Hepatocyte (in vitro differentiated cells): ENCODE measurements around the gene SERPINE2. TPM values are rescaled to one million over a fixed set of nuclear protein-coding genes. Genes with fewer than 3 reads are reported as not detected.
"Not testable (repeated sequence)": the region's sequence is repeated elsewhere in the genome, so short reads cannot be mapped to it uniquely, and the experiment has no call there.

Experiments
- DNase-seq: peaks from one replicate; pipeline ENCODE4 v3.0.0-alpha.2; 2016; ENCODE audit warnings: low spot score
- H2AFZ ChIP-seq: fragments of 200-600 bp; sonication (generic); 2 replicates; pipeline ENCODE4 v1.6.0; 2016; ENCODE audit warnings: antibody characterized with exemption, mild to moderate bottlenecking
- H3K27ac ChIP-seq: fragments of 200-600 bp; sonication (generic); 2 replicates; pipeline ENCODE4 v1.5.1; 2016; ENCODE audit warnings: mild to moderate bottlenecking
- H3K27me3 ChIP-seq: fragments of 200-600 bp; sonication (generic); 2 replicates; pipeline ENCODE4 v1.6.1; 2016
- H3K36me3 ChIP-seq: fragments of 200-600 bp; sonication (generic); replicated peaks from 2 replicates; pipeline ENCODE4 v1.5.1; 2016; ENCODE audit warnings: low read depth; ENCODE audit not compliant: insufficient read depth
- H3K4me1 ChIP-seq: fragments of 200-600 bp; sonication (generic); 2 replicates; pipeline ENCODE4 v1.5.1; 2016; ENCODE audit warnings: mild to moderate bottlenecking, moderate library complexity; ENCODE audit not compliant: insufficient read depth
- H3K4me2 ChIP-seq: fragments of 200-600 bp; sonication (generic); 2 replicates; pipeline ENCODE4 v1.6.0; 2016
- H3K4me3 ChIP-seq: fragments of 200-600 bp; sonication (generic); 2 replicates; pipeline ENCODE4 v1.5.1; 2016; ENCODE audit warnings: mild to moderate bottlenecking
- H3K79me2 ChIP-seq: fragments of 200-600 bp; sonication (generic); 2 replicates; pipeline ENCODE4 v1.6.0; 2017; ENCODE audit warnings: mild to moderate bottlenecking
- H3K9me2 ChIP-seq: fragments of 200-600 bp; sonication (generic); replicated peaks from 2 replicates; pipeline ENCODE4 v1.6.0; 2017; ENCODE audit warnings: mild to moderate bottlenecking; ENCODE audit not compliant: insufficient read depth
- H3K9me3 ChIP-seq: fragments of 200-600 bp; sonication (generic); 2 replicates; pipeline ENCODE4 v1.5.1; 2016; ENCODE audit warnings: low read depth, mild to moderate bottlenecking
- H4K20me1 ChIP-seq: fragments of 200-600 bp; sonication (generic); 2 replicates; pipeline ENCODE4 v1.6.0; 2016; ENCODE audit warnings: mild to moderate bottlenecking; ENCODE audit not compliant: insufficient read depth, poor library complexity, severe bottlenecking
- EZH2 ChIP-seq: fragments of 200-600 bp; sonication (generic); IDR thresholded peaks from 2 replicates; pipeline ENCODE4 v1.6.1; 2016; ENCODE audit warnings: antibody characterized with exemption, mild to moderate bottlenecking, borderline replicate concordance
- EZH2phosphoT487 ChIP-seq: fragments of 200-600 bp; sonication (generic); IDR thresholded peaks from one replicate; pipeline ENCODE4 v1.6.1; 2018; ENCODE audit warnings: antibody characterized with exemption, mild to moderate bottlenecking, low read depth, moderate library complexity; ENCODE audit not compliant: unreplicated experiment, severe bottlenecking
- WGBS: methylation state at CpG from one replicate; pipeline ENCODE4 v1.1.6; 2016; ENCODE audit warnings: low lambda C conversion rate; ENCODE audit errors: missing lambda C conversion rate; 5-methylcytosine and 5-hydroxymethylcytosine counted together
- polyA plus RNA-seq: library from polyadenylated mRNA; unstranded; fragments of >200 nt; fragmentation: Nextera tagmentation; extraction: Ambion mirVana; gene quantifications from 2 replicates; pipeline ENCODE4 v1.2.1, GENCODE V29; 2016
- total RNA-seq: library from RNA; depleted of rRNA; stranded (reverse); fragments of >200 nt; gene quantifications from 2 replicates; pipeline ENCODE4 v1.2.3, GENCODE V29; 2014
- TF ChIP-seq, protein P1 (sequence below): fragments of 200-600 bp; sonication (generic); IDR thresholded peaks from 2 replicates; pipeline ENCODE4 v1.5.1; 2016; ENCODE audit warnings: antibody characterized with exemption, mild to moderate bottlenecking; ENCODE audit not compliant: poor library complexity

The SERPINE2 gene
- total and polyA plus RNA-seq, 2 experiments from 2014 or later: 186 to 427 TPM

DNA sequence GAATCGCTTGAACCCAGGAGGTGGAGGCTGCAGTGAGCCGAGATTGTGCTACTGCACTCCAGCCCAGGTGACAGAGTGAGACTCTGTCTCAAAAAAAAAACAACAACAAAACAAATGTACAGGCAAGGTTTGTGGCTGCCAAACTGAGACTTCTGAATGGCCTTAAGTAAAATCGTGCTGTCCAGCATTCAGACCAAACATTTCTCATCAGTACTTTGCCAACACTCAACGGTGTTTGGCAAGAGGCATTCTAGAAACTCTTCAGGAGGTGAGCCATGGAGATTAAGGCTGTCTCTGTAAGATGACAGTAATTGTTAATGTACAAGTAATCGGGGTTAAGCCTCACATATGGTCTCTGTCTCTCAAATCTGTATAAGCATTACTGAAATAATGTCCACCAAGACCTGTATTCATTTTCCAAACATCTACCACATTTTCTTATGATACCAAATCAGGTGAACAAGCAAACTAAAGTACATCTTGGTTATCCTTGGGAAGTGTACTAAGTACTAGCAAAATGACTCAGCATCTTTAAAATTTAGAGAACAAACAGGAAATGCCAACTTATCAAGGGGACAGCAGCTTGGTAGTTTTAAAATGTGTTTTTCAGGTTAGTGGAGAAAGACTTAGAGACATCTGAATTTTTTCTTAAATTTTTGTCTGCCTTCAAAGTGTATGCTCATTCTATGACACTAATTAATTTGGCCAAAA is 29.3 kb downstream of the SERPINE2 start:
- H3K79me2 ChIP-seq: peaks cover 24% of the 10 kb centered on the region
- no peaks in the 10 kb centered on the region for H3K9me3 ChIP-seq
- H3K36me3 ChIP-seq: no peaks in the 10 kb centered on the region
- 82% methylated on average over 5 of the region's 5 CpGs for WGBS
- peak overlapping the region; percentile 61 for H3K27ac ChIP-seq
- peaks cover 9% of the 10 kb centered on the region for H3K4me1 ChIP-seq
- DNase-seq: no peak
- no peaks in the 10 kb centered on the region for H3K27me3 ChIP-seq
- no peaks in the 10 kb centered on the region for H4K20me1 ChIP-seq
- H3K9me2 ChIP-seq: no peaks in the 10 kb centered on the region
- no peak overlapping the region for H3K4me3 ChIP-seq
- TF ChIP-seq, protein P1, sequence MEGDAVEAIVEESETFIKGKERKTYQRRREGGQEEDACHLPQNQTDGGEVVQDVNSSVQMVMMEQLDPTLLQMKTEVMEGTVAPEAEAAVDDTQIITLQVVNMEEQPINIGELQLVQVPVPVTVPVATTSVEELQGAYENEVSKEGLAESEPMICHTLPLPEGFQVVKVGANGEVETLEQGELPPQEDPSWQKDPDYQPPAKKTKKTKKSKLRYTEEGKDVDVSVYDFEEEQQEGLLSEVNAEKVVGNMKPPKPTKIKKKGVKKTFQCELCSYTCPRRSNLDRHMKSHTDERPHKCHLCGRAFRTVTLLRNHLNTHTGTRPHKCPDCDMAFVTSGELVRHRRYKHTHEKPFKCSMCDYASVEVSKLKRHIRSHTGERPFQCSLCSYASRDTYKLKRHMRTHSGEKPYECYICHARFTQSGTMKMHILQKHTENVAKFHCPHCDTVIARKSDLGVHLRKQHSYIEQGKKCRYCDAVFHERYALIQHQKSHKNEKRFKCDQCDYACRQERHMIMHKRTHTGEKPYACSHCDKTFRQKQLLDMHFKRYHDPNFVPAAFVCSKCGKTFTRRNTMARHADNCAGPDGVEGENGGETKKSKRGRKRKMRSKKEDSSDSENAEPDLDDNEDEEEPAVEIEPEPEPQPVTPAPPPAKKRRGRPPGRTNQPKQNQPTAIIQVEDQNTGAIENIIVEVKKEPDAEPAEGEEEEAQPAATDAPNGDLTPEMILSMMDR: no peak
- no peak for TF ChIP-seq EZH2
- no peak for TF ChIP-seq EZH2phosphoT487
- H3K4me2 ChIP-seq: no peak overlapping the region
- no peak overlapping the region for H2AFZ ChIP-seq

DNA sequence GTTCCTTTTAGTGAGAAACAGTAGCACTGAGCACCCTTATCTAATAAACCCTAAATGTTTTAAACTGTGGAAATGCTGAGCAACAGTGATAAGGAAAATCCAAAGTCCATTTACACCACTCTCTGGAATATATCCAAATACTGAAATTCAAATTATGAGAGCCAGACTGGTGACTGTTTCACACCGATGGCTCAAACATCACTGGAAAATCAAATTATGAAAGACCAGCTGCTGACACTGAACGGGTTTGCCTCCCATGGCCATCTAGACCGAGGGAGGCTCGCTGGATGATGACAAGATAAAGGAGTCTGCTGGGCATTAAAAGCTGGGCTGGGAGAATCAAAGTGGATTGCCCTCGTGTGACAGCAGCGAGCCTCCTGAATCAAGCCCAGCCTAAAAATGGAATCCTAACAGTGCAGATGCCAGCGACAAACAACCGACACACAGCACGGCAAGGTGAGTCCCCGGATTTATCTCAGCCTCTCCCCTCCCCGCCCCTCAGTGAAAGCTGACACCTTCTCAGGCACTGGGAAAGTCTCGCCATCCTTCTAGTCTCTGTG is 30.3 kb downstream of the SERPINE2 start:
- peak overlapping the region; percentile 16 for H2AFZ ChIP-seq
- no peaks in the 10 kb centered on the region for H4K20me1 ChIP-seq
- no peaks in the 10 kb centered on the region for H3K27me3 ChIP-seq
- TF ChIP-seq EZH2phosphoT487 (no peak), EZH2 (no peak)
- TF ChIP-seq, protein P1: no peak
- H3K79me2 ChIP-seq: peaks cover 22% of the 10 kb centered on the region
- H3K27ac ChIP-seq: peak overlapping the region; percentile 61
- peak; percentile 37 for DNase-seq
- peaks cover 9% of the 10 kb centered on the region for H3K4me1 ChIP-seq
- H3K9me2 ChIP-seq: no peaks in the 10 kb centered on the region
- 21% methylated on average over 12 of the region's 12 CpGs for WGBS
- no peak overlapping the region for H3K4me3 ChIP-seq
- no peaks in the 10 kb centered on the region for H3K36me3 ChIP-seq
- H3K4me2 ChIP-seq: peak overlapping the region; percentile 63
- H3K9me3 ChIP-seq: no peaks in the 10 kb centered on the region

DNA sequence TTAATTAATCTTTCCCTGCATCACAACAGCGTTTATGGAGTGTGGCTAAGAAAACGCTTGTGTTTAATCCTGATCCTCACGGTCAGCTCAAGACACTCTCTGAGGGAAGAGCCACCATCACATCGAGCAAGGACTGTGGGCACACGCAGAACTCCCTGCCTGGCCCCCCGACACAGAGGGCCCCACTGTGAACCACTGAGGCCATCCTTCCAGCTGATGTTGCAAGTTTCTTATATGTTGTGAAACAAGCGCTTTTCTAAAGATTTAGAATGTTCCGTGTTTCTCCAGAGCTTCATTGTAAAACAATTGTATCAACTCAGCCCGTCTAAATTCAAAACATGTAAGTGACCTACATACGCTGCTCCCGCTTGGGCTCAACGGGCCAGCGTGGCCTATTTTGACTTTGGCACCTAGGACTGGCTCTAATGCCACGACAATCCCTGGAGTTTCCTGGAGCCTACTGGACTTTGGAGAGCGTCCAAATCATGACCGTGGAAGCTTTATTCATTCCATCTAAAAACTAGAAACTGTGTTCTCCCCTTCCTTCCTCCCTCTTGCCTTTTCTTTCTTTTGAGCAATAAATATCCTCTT is 34.9 kb downstream of the SERPINE2 start:
- no peak overlapping the region for H2AFZ ChIP-seq
- H3K9me3 ChIP-seq: no peaks in the 10 kb centered on the region
- H3K4me1 ChIP-seq: peaks cover 9% of the 10 kb centered on the region
- H3K4me2 ChIP-seq: no peak overlapping the region
- WGBS: 89% methylated on average over 16 of the region's 16 CpGs
- no peak for DNase-seq
- H4K20me1 ChIP-seq: no peaks in the 10 kb centered on the region
- no peaks in the 10 kb centered on the region for H3K9me2 ChIP-seq
- H3K4me3 ChIP-seq: no peak overlapping the region
- no peak overlapping the region for H3K27ac ChIP-seq
- TF ChIP-seq, protein P1: no peak
- TF ChIP-seq EZH2phosphoT487: no peak
- no peak for TF ChIP-seq EZH2
- H3K27me3 ChIP-seq: no peaks in the 10 kb centered on the region
- H3K36me3 ChIP-seq: no peaks in the 10 kb centered on the region
- H3K79me2 ChIP-seq: peaks cover 13% of the 10 kb centered on the region

GRCh38 chr2:224000662-224001061 is 38.4 kb downstream of the SERPINE2 start:
- H3K36me3 ChIP-seq, H3K4me2 ChIP-seq, H3K27me3 ChIP-seq, H3K4me1 ChIP-seq, H4K20me1 ChIP-seq, H2AFZ ChIP-seq, H3K9me2 ChIP-seq, DNase-seq, H3K27ac ChIP-seq, H3K79me2 ChIP-seq, H3K4me3 ChIP-seq, H3K9me3 ChIP-seq: not testable (repeated sequence)
- WGBS: 96% methylated on average over 5 of the region's 5 CpGs
